GM06990 (cell line): ENCODE data around the gene HIVEP3.

ENCODE experiments used
- DNase-seq: peaks from one replicate; pipeline ENCODE4 v3.0.0-alpha.2; 2011; ENCODE audit not compliant: insufficient read length; ENCODE audit errors: extremely low read depth
- H3K27me3 ChIP-seq: replicated peaks from 2 replicates; pipeline ENCODE4 v1.6.0; 2011; ENCODE audit warnings: low read length; ENCODE audit not compliant: control insufficient read depth, insufficient read depth
- H3K36me3 ChIP-seq: 2 replicates; pipeline ENCODE4 v1.5.1; 2011; ENCODE audit warnings: low read length; ENCODE audit not compliant: control insufficient read depth, insufficient read depth
- H3K4me3 ChIP-seq: replicated peaks from 2 replicates; pipeline ENCODE4 v1.5.1; 2011; ENCODE audit warnings: low read depth, mild to moderate bottlenecking, control low read depth, low read length
- TF ChIP-seq, protein P1 (sequence below): IDR thresholded peaks from 2 replicates; pipeline ENCODE4 v1.5.1; 2011; ENCODE audit warnings: low read length, control low read depth, mild to moderate bottlenecking, inconsistent platforms; ENCODE audit not compliant: insufficient read depth, poor library complexity, severe bottlenecking

Gene HIVEP3

DNA sequence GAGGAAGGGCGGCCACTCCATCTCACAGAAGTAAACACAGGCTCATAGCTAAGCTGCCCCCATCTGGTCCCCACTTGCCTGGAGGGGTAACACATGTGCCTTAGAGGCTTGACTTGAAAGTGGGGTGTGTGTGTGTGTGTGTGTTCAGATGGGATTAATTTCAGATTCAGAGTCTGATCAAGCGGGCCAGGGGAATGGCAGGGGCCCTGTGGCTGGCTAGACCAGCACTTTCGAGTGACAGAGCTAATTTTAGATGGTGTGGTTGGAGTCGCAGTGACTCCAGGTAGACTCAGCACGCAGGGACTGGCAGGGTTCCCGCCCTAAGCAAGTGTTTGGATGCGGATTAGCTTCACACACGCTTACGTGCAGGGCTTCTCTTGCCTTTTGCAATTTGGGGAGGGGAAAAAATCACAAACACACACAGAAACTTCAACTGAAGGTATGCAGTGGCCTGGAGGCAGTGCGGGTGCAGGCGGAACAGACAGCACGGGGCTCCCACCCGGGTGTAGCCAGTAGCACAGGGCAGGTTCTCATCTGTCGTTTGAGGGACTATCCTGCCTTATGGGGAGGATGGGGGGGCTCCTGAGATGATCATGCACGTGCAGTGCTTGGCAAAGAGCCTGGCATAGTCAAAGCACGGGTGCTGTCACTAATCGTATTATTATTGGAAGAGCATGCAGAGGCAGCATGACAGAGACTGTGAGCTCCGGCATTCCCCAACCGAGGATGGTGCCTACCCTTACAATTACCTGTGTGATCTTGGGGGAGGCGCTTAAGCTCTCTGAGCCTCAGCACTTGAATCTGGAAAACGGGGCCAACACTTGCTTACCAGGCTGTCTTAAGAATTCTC, 435.5 kb downstream of the HIVEP3 start:
- TF ChIP-seq, protein P1, sequence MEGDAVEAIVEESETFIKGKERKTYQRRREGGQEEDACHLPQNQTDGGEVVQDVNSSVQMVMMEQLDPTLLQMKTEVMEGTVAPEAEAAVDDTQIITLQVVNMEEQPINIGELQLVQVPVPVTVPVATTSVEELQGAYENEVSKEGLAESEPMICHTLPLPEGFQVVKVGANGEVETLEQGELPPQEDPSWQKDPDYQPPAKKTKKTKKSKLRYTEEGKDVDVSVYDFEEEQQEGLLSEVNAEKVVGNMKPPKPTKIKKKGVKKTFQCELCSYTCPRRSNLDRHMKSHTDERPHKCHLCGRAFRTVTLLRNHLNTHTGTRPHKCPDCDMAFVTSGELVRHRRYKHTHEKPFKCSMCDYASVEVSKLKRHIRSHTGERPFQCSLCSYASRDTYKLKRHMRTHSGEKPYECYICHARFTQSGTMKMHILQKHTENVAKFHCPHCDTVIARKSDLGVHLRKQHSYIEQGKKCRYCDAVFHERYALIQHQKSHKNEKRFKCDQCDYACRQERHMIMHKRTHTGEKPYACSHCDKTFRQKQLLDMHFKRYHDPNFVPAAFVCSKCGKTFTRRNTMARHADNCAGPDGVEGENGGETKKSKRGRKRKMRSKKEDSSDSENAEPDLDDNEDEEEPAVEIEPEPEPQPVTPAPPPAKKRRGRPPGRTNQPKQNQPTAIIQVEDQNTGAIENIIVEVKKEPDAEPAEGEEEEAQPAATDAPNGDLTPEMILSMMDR = no peak
- H3K4me3 ChIP-seq = no peak overlapping the region
- H3K27me3 ChIP-seq = no peaks in the 10 kb centered on the region
- no peaks in the 10 kb centered on the region for H3K36me3 ChIP-seq
- no peak for DNase-seq

DNA sequence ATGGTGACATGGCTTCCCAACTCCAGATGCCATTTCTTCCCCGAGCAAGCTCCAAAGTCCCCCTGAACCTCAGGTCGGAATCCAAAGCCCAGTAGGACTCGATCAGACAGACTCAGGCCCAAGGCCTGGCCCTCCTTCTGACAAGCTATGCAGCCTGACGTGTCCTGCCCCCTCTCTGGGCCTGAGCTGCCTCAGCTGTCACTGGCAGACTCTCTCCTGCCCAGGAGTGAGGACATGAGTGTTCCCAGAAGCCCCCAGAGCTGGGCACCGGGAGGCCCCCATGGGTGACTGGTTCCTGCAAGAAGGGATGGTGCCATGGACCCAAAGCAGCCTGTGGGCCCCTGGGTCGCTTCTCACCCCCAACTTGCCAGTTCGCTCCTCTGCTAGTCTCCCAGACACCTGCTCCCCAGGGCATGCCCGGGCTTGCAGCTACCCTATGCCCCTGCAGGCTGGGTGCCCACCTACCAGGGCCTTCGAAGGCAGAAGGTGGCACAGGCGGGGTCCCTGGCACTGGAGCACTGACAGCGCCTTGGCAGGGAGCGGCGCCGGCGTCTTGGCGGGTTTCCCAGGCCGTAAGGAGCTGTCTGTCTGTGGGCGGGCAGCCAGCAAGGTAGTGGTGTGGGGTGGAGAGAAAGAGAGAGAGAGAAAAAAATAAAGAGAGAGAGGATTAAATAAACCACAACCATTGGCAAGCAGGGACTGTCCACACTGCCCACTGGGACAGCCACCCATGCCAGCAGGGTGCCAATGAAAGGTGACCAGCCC, 436.5 kb downstream of the HIVEP3 start:
- no peaks in the 10 kb centered on the region for H3K36me3 ChIP-seq
- H3K27me3 ChIP-seq = no peaks in the 10 kb centered on the region
- TF ChIP-seq, protein P1 = no peak
- H3K4me3 ChIP-seq = no peak overlapping the region
- DNase-seq = no peak

DNA sequence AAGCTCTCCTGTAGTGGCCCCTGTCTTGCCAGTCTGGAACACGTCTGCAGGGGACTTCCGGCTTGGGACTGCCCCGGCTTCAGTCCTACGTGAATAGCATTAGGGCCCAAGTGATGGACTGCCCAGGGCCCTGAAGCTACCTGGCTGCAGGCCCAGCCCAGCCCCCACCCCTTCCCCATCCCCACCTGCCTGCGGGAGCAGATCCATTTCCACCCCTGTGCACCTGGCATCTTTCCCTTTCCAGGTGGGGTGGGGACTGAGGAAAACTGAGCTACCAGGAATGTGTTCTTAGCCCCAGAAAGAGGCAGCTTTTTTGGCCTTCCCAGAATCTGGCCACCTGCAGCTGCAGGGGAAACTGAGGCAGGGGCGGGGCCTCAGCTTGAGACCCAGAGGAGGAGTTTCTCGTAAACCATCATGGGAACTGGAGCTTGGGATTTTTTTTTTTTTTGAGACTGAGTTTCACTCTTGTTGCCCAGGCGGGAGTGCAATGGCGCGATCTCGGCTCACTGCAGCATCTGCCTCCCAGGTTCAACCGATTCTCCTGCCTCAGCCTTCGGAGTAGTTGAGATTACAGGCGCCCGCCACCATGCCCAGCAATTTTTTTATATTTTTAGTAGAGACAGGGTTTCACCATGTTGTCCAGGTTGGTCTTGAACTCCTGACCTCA, 437.5 kb downstream of the HIVEP3 start:
- no peaks in the 10 kb centered on the region for H3K27me3 ChIP-seq
- no peak overlapping the region for H3K4me3 ChIP-seq
- H3K36me3 ChIP-seq = no peaks in the 10 kb centered on the region
- TF ChIP-seq, protein P1 = no peak
- no peak for DNase-seq

DNA sequence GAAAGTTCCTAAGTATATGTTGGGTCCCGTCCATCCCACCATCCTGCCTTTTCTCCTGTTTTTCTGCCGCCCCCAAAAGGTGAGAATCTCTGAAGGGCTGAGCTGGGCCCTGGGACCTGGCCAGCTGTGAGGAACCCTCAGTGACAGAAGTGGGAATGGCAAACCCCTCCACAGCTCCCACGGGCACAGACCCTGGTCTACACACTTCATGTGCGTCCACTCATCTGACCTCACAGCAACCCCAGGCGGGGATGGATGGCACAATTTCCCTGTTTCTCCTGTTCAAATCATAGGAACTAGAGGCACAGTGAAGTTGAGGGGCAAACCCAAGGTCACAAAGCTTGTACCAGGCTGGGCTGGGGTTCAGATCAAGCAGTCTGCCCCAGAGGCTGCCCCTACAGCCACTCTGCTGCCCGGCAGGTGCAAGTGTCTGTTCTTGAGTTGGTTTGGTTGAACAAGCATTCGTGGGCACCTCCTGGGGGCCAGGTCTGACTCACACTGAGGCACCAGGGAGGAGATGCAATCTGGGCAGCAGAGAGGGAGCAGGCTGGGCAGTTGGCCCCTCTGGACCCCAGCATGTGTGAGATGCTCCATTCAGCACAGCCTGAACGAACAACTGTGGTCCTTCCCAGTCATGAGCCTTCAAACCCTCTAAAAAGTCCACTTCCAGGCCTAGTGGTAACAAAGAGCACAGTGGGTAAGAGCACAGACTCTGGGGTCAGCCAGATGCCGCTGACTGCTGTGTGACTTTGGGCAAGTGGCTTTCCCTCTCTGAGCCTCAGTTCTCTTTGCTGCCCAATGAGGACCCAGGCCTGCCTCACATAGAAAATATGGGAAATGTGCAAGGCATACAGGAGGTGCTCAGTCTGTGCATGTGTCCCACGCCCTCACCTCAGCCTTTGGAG, 438.3 kb downstream of the HIVEP3 start:
- Histone ChIP-seq H3K36me3 (no peaks in the 10 kb centered on the region), H3K27me3 (no peaks in the 10 kb centered on the region), H3K4me3 (no peak overlapping the region)
- TF ChIP-seq, protein P1 = no peak
- DNase-seq = no peak

DNA sequence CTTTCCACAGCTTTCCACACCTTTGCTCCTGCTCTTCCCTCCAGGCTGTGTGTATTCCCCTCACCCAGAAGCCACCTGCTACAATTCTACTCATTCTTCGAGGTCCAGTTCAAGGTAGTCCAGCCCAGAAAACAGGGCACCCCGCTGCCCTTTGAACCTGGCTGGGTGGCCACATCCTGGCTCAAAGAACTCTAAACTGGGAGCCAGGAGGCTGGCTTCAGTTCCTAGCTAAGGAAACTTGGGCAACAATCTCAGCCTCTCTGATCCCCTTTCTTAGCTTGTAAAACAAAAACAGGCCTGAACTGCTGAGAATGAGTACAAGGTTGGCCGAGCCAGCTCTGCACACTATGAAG, 438.9 kb downstream of the HIVEP3 start:
- TF ChIP-seq, protein P1 = no peak
- no peak for DNase-seq
- no peaks in the 10 kb centered on the region for H3K27me3 ChIP-seq
- H3K36me3 ChIP-seq = no peaks in the 10 kb centered on the region
- no peak overlapping the region for H3K4me3 ChIP-seq
